Right renal cortex interstitium (tissue), 3 donors: ENCODE measurements around the gene HAUS7. TPM values are rescaled to one million over a fixed set of nuclear protein-coding genes. Genes with fewer than 3 reads are reported as not detected.

Source experiments
- DNase-seq, 3 donors: peaks; one replicate each; pipeline ENCODE4 v3.0.0-alpha.2; 2013; ENCODE audit warnings: low read depth in 3 of 3, low spot score in 2 of 3
- polyA plus RNA-seq, 3 donors: library from polyadenylated mRNA; unstranded; fragments of 120-200 nt; gene quantifications; one replicate each; pipeline ENCODE4 v1.2.1, GENCODE V29; 2013; ENCODE audit not compliant: insufficient read length in 3 of 3

HAUS7 gene
- polyA plus RNA-seq, 3 donors, result 21.1 to 25.3 (median 22.8) TPM

DNA sequence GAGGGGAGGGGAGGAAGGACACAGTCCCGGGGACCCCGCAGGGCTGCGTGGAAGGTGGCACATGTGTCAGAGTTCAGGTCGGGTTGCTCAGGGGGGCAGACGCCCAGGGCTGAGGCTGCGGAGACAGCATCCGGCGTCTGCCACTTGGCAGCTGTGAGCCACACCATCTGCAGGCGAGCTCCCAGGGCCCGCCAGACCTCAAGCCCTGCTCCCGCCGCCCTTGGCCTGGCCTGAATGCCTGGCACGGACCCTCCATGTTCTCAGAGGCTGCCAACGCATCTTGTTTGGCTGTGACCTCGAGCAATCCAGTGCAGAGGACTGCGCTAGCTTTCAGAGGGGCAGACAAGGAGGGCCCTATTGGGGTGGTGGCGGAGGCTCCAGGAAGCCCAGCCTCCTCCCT, 29.5 kb upstream of the HAUS7 start:
- DNase-seq, result no peak

DNA sequence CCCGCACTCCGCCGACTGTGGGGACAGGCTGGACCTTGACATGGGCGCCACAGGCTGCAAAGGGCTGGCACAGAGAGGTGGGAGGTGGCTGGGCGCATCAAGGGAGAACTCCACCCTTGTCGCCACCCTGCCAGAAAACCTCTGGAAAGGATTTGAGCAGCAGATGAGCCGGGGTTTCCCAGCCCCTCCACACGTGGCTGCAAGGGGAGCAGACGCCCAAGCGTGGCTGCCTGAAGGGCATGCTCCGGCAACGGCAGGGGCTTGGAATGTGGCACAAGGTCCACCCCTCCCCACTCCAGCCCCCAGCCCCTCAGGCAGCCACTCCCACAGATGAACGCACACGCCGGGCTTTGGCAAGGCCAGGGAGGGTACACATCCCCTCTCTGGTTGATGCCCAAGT, 29.0 kb upstream of the HAUS7 start:
- no peak for DNase-seq

- DNase-seq, result no peak
Observed at GRCh38 chrX:153498453-153498852, 28.1 kb upstream of the HAUS7 start.

DNA sequence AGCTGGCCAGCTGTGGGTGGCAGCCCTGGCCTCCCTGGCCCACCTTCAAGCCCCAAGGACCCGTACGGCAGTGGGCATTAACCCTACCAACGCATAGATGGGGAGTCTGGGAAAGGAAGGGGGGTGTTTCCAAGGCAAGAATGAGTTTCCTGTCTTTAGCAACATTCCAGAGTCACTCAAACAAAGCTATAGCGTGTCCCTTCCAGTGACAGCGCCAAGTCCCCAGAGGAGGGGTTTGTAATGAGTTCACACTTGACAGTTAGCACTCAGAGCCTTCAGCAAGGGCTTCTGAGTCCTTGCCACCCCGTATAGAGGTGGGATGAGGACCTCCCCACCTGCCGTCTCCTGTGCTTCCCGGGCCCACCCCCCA, 26.2 kb upstream of the HAUS7 start:
- no peak for DNase-seq

DNA sequence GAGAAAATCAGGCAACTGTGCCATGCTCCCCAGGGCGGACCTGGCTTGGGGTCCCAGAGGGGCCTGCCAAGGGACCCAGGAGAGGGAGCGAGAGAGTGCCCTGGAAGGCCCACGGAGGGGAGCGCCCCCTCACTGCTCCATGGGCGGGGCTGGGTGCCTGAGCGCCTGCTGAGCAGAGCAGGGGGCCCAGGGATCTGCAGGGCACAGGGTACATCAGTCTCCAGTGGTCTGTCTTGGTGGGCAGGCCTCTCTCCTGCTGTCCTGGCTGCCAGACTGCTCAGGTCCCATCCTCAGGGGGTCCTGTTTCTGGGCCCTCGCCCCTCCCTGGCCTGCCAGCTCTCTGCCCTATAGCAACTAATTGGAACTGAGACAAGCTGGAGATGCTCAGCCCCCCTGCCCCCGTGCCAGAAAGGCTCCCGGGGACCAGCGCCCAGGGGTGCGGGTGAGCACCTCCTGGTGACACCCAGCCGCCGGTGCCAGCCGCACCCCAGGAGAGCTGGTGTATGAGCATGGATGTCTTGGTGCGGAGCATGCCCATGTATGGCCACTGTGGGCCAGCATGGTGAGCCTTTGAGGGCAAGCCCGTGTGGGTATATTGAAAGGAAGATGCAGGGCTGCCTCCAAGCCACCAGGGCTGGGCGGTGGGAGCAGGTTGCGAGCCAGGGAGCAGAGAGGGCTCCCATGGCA, 25.7 kb upstream of the HAUS7 start:
- no peak for DNase-seq

- no peak for DNase-seq
Observed at GRCh38 chrX:153495362-153495751, 25.0 kb upstream of the HAUS7 start.

GRCh38 chrX:153494541-153495361, 24.4 kb upstream of the HAUS7 start, which contains the start of gene BGN:
Gene BGN, plus strand, starts transcription at chrX:153494980. Its CDS starts 9,652 bp downstream, at chrX:153504632.
- no peak for DNase-seq

- no peak for DNase-seq
Observed at GRCh38 chrX:153494061-153494460, 23.7 kb upstream of the HAUS7 start.

- no peak for DNase-seq
Observed at GRCh38 chrX:153493085-153493484, 22.7 kb upstream of the HAUS7 start.

DNA sequence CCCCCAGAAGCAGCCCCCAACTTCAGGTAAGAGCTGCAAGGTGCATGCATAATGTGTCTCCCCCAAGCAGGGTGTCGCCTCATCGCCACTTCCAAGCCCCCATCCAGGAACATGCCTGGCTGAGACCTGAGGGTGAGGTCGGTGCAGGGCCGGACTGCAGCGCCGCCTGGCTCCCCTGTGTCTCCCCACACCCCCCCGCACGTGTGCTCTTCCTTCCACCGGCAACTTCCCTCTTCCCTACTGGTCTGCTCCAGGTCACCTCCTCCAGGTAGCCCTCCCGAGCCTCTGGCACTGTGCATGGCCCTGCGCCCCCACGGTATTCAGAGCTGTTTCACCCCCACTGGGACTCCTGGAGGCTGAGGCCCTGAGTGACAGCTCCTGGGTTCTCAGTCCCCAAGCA, 22.2 kb upstream of the HAUS7 start:
- no peak for DNase-seq

- DNase-seq, result no peak
Observed at GRCh38 chrX:153491918-153492317, 21.5 kb upstream of the HAUS7 start.

DNA sequence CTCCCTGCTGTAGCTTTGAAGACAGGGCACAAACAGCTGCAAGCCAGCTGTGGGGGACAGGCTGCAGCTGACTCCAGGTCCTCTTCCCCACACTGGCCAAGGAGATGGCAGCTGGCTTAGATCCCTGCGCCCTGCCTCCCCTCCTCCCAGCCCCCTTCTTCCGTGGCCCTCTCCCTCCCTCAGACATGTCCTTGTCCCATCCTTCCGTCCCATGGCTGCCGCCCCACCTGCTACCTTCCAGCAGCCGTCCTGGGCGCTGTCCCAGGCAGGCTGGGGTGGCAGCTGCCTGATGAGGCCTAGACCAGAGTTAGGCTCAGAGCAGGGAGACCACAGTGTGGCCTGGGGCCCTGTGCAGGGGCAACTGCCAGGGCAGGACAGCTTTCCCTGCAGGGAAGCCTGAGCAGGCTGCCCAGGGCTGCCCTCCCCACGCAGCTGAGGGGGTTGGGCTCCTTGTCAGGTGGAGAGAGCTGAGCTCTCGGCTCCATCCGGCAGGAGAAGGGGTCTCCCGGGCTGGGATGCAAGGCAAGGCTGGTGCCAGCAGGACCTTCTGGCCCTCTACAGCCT, 21.1 kb upstream of the HAUS7 start:
- no peak for DNase-seq

DNA sequence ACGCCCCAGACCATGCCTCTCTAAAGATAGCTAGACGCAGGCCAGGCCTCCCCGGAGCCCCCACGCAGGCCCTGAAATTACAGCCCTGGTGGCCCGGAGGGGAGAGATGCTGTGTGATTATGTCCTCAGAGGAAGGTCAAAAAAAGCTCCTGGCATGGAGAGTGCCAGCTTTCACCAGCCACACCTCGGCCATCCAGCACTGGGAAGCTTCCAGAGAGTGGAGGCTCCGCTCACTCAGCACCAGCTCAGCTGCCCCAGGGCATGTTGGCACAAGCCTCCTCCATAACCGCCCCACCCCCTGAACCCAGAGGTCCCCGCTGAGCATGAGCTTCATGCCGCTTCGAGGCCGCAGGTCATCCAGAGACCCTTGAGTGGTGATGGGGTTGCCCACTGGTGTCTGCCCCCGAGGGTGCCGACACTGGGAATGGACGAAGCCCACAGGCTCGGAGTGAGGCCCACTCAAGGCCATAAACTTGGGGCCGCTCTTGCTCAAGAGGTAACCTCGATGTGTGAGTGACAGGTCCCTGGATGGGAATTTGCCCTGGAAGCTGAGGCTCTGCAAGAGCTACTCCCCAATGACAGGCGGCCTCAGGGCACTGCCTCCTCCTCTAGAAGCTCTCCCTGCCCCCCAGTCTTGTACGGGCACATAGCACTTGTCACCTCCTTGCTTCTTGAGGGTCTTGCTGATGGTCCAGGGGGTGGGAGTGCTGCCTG, 20.0 kb upstream of the HAUS7 start:
- no peak for DNase-seq

- no peak for DNase-seq
Observed at GRCh38 chrX:153488231-153488914, 18.0 kb upstream of the HAUS7 start.

GRCh38 chrX:153487590-153488071, 17.3 kb upstream of the HAUS7 start:
- DNase-seq, result no peak

- DNase-seq, result no peak
Observed at GRCh38 chrX:153486171-153486570, 15.8 kb upstream of the HAUS7 start.

GRCh38 chrX:153485396-153486080, 15.2 kb upstream of the HAUS7 start:
- DNase-seq, result no peak

- no peak for DNase-seq
Observed at GRCh38 chrX:153482376-153483015, 12.1 kb upstream of the HAUS7 start.

DNA sequence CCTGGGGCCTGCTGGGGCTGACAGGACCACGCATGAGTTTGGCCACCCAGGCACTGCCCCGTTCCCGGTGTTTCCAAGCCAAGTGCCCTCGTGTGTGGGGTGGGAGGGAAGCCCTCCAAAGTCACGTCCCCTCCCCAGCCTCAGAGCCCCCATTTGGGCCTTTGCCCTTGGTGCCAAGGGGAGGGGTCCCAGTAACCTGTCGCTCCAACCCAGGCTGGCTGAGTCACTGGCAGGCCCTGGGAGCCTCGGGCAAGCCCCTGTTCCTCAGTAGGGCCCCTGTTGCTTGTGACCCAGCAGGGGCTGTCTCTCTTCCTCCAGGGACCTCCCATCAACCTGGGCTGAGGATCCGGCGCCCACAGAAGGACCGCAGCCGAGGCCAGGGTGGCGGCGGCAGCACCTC, 10.7 kb upstream of the HAUS7 start:
- DNase-seq, result no peak
